ENCODE results near the gene LARP4B.
"Not testable (repeated sequence)": the region's sequence is repeated elsewhere in the genome, so short reads cannot be mapped to it uniquely, and the experiment has no call there.

Gene LARP4B

DNA sequence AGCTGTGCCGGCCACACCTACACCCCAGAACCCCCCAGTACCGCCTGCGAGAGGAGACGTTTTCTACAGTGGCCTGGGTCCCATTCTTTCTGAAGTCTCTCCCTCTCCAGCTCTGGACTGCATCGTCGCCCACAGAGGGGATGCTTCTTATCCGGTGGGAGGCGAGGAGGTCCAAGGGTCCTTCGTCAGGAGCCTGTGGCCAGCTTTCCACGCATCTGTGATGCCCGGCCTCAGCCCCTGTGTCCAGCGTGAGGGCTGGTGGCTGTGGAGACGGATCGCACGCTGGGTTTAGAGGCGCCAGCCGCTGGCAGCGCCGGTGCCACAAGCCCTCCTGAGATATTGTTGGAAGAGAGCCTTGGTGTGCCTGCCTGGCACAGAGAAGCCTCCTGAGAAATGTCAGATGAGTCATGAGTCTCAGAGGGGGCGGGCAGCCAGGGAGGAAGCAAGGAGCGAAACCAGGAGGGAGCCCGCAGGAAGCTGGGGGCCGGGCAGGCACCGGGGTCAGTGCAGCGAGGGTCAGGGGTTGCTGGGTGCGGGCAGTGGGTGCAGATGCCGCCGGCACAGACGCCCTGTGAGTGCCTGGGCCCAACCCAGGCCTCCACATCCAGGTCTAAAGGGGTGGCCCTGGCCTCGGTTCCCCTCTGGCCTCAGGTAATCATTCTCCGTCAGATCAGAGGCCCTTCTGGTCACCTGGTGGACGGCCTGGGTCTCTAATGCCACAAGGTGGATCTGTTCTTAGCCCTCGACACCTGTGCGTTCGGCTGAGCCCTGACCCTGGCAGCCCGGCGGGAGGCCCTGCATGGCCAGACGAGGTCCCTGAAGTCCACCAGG, 156.0 kb downstream of the LARP4B start:
- no peak for DNase-seq (ENCODE audit: insufficient read length, low spot score)
- FAIRE-seq, result no peak

GRCh38 chr10:774661-775244, 156.8 kb downstream of the LARP4B start:
- FAIRE-seq (no peak), DNase-seq (ENCODE audit: insufficient read length, low spot score) (no peak)

DNA sequence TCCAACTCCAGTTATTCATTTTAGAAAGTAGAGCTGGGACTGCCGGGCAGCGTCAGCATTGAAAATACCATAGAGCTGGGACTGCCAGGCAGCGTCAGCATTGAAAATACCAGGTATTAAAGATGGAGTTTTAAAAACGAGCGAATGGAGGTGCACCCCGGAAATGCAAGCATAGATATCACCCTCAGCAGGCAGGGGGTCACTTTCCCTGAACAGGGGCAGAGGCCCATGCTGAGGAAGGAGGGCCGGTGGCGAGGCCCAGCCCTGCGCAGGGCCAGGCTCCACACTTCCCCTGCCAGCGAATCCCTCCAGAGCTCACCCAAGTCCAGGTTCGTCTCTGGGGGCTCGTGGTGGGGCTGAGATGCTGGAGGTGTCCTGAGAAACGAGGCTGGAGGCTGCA, 157.3 kb downstream of the LARP4B start:
- FAIRE-seq (no peak), DNase-seq (ENCODE audit: insufficient read length, low spot score) (no peak)

GRCh38 chr10:773562-774161, 157.8 kb downstream of the LARP4B start:
- no peak for DNase-seq (ENCODE audit: insufficient read length, low spot score)
- FAIRE-seq, result no peak

GRCh38 chr10:772227-772637, 159.3 kb downstream of the LARP4B start:
- no peak for FAIRE-seq
- DNase-seq (ENCODE audit: insufficient read length, low spot score), result no peak

DNA sequence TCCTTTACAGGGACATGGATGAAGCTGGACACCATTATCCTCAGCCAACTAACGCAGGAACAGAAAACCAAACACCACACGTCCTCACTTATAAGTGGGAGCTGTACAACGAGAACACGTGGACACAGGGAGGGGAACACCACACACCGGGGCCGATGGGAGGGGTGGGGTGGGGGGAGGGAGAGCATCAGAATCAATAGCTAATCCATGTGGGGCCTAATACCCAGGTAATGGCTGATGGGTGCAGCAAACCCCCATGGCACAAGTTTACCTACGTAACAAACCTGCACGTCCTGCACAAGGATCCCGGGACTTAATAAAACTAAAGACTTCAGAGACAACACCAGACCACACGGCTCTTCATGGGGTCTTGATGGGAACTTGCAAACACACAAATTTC, 159.9 kb downstream of the LARP4B start:
- no peak for FAIRE-seq
- no peak for DNase-seq (ENCODE audit: insufficient read length, low spot score)

DNA sequence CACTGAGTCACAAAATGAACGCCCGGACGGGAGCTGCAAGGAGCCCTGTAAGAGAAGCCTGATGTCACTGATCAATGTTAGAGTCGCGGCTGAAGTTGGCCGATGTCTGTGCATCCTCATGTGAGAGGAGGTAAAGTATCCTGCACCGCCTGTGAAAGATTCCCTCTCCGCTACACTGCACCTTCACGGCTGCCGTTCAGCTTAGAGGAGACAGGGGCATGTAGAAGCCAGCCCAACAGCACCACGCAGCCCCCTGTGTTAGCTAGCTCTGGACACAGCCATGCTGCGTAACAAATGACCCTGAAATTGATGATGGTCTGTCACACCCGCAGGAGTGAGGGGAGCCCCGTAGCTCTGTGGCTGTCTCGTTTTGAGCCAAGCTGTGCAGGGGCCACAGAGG, 160.5 kb downstream of the LARP4B start:
- DNase-seq (ENCODE audit: insufficient read length, low spot score), result no peak
- no peak for FAIRE-seq

GRCh38 chr10:770048-770712, 161.3 kb downstream of the LARP4B start:
- DNase-seq (ENCODE audit: insufficient read length, low spot score); FAIRE-seq: not testable (repeated sequence)

DNA sequence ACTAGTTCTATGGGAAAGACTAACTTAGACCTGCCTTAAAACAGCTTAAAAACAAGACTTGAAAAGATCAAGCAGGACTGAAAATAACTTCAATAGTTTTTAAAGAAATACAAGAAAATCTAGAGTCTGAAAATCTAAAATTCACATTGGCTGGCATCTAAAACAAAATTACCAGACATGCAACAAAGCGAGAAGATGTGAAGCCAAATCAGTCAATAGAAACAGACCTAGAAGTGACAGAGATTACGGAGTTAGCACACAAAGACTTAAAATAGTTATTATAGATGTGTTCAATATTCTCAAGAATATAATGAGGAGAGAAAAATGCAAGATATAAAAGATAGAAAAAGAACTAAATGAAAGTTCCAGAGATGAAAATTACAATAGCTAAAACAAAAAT, 163.7 kb downstream of the LARP4B start:
- DNase-seq (ENCODE audit: insufficient read length, low spot score), result no peak
- FAIRE-seq, result no peak

DNA sequence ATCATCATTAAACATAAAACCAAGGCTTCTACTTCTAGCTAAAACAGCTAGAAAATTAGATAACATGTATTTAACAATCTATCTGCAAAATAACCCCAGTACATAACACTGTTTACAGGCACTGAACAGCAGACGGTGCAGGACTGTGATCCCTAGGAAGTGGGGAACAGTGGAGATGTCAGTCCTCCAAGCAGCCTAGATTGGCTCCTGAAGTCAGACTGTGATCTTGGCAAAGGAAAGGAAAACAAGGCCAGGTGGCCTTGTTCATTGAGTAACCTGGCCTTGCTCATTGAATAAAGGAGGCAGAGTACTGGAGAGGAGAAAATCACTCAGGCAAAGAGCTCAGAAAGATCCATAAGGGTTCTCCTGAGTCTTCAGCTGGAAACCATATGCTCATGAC, 164.3 kb downstream of the LARP4B start:
- DNase-seq (ENCODE audit: insufficient read length, low spot score), result no peak
- FAIRE-seq, result no peak

GRCh38 chr10:761376-761775, 170.1 kb downstream of the LARP4B start:
- no peak for DNase-seq (ENCODE audit: insufficient read length, low spot score)
- FAIRE-seq, result no peak

- DNase-seq (ENCODE audit: insufficient read length, low spot score) (no peak), FAIRE-seq (no peak)
These were observed 170.9 kb downstream of the LARP4B start for GRCh38 chr10:760622-761021.

DNA sequence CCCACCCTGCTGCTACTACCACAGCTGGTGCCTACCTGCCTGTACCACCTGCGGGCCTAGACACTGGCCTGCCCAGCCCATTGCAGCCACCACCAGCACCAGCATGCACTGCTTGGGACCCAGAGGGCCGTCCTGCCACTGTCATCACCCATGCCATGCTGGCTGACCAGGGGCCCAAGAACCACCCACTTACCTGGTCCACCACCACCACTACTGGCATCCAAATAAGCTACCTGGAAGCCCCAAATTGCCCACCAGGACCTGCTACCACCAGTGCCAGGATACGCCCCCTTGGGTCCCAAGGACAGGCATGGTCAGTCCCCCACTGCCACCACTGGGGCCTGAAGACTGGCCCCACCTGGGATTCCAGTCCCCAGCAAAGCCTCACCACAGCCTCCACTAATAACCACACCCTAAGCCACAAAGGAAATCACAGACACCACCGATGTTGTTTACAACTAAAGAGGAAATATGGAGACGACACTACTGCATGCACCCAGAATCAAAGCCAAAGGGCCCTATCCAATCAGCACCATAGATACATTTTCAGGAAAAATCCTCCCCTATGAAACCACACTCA, 171.5 kb downstream of the LARP4B start:
- DNase-seq (ENCODE audit: insufficient read length, low spot score) (no peak), FAIRE-seq (no peak)
